ENCODE measurements around the gene TSPAN16. TPM values are rescaled to one million over a fixed set of nuclear protein-coding genes. Genes with fewer than 3 reads are reported as not detected.

TSPAN16 gene
- total and polyA plus RNA-seq, 7 experiments from 2014 or later, result not detected

GRCh38 chr19:11261971-11262839 is 33.8 kb upstream of the TSPAN16 start, which contains the start of gene DOCK6:
Gene DOCK6 (minus strand): TSS chr19:11262524. CDS start chr19:11262440, 84 bp downstream.
- no peaks in the 10 kb centered on the region for H3K4me1 ChIP-seq (ENCODE audit: control insufficient read depth in 2 of 2, insufficient read depth in 2 of 2, low read length in 2 of 2)
- H3K27ac Mint-ChIP-seq, result no peak within 1 kb of the TSS
- H3K36me3 ChIP-seq (ENCODE audit: control insufficient read depth in 2 of 3, insufficient read depth in 3 of 3, low read length in 3 of 3), result no peaks in the 10 kb centered on the region
- H3K27me3 Mint-ChIP-seq, result peaks cover 33 to 71% (median 42%) of the 10 kb centered on the region in 5 donors
- no peaks in the 10 kb centered on the region for H3K36me3 Mint-ChIP-seq
- H3K9me3 Mint-ChIP-seq, result peaks cover 0 to 4% (median 0%) of the 10 kb centered on the region in 11 donors
- H3K4me1 Mint-ChIP-seq, result peaks cover 0 to 7% (median 3%) of the 10 kb centered on the region in 7 donors
- H3K27me3 ChIP-seq (ENCODE audit: control insufficient read depth in 2 of 2, insufficient read depth in 2 of 2, low read length in 2 of 2), result peaks cover 0 to 14% of the 10 kb centered on the region in 2 donors
- ATAC-seq, result peak; percentile 64
- no peaks in the 10 kb centered on the region for H3K9me3 ChIP-seq (ENCODE audit: control insufficient read depth in 2 of 3, low read length in 3 of 3)
- intact Hi-C loops (cut with micrococcal nuclease), result no loop called here
- peak within 1 kb of the TSS; percentile 49 to 85 (median 72) for H3K4me3 Mint-ChIP-seq
- CTCF ChIA-PET, result no interaction called here
- POLR2A ChIA-PET, result no interaction called here
- DNase-seq, result peak in 1 of 9 donors; percentile 46
- H3K4me3 ChIP-seq (ENCODE audit: low read length), result no peak within 1 kb of the TSS
- no peak within 1 kb of the TSS for H3K27ac ChIP-seq (ENCODE audit: low read depth, low read length)

GRCh38 chr19:11263726-11264125 is 32.2 kb upstream of the TSPAN16 start:
- no peak for DNase-seq
- ATAC-seq, result no peak
- H3K9me3 ChIP-seq (ENCODE audit: control insufficient read depth in 2 of 3, low read length in 3 of 3), result no peaks in the 10 kb centered on the region
- no peaks in the 10 kb centered on the region for H3K4me1 ChIP-seq (ENCODE audit: control insufficient read depth in 2 of 2, insufficient read depth in 2 of 2, low read length in 2 of 2)
- peaks cover 48 to 83% (median 57%) of the 10 kb centered on the region in 5 donors for H3K27me3 Mint-ChIP-seq
- peaks cover 0 to 4% (median 0%) of the 10 kb centered on the region in 11 donors for H3K9me3 Mint-ChIP-seq
- peaks cover 0 to 14% of the 10 kb centered on the region in 2 donors for H3K27me3 ChIP-seq (ENCODE audit: control insufficient read depth in 2 of 2, insufficient read depth in 2 of 2, low read length in 2 of 2)
- H3K4me3 ChIP-seq (ENCODE audit: low read length), result no peak overlapping the region
- H3K36me3 ChIP-seq (ENCODE audit: control insufficient read depth in 2 of 3, insufficient read depth in 3 of 3, low read length in 3 of 3), result no peaks in the 10 kb centered on the region
- ChIA-PET CTCF (no interaction called here), POLR2A (interaction anchor here (0.6 kb wide), 1 partner anchor 12 kb away, joined by 4 read pairs; no protein-coding TSS in a partner anchor)
- no peak overlapping the region for H3K27ac ChIP-seq (ENCODE audit: low read depth, low read length)
- H3K27ac Mint-ChIP-seq, result no peak overlapping the region
- peaks cover 0 to 7% (median 3%) of the 10 kb centered on the region in 7 donors for H3K4me1 Mint-ChIP-seq
- intact Hi-C loops (cut with micrococcal nuclease), result no loop called here
- peak overlapping the region in 3 of 10 donors; percentile 62 to 85 (median 77) for H3K4me3 Mint-ChIP-seq
- no peaks in the 10 kb centered on the region for H3K36me3 Mint-ChIP-seq

GRCh38 chr19:11264452-11265176 is 31.3 kb upstream of the TSPAN16 start:
- POLR2A ChIA-PET, result no interaction called here
- intact Hi-C loops (cut with micrococcal nuclease), result no loop called here
- no peaks in the 10 kb centered on the region for H3K36me3 ChIP-seq (ENCODE audit: control insufficient read depth in 2 of 3, insufficient read depth in 3 of 3, low read length in 3 of 3)
- peak overlapping the region in 1 of 10 donors; percentile 85 for H3K4me3 Mint-ChIP-seq
- H3K4me1 ChIP-seq (ENCODE audit: control insufficient read depth in 2 of 2, insufficient read depth in 2 of 2, low read length in 2 of 2), result no peaks in the 10 kb centered on the region
- H3K27me3 Mint-ChIP-seq, result peaks cover 57 to 87% (median 66%) of the 10 kb centered on the region in 5 donors
- peaks cover 0 to 4% (median 0%) of the 10 kb centered on the region in 11 donors for H3K9me3 Mint-ChIP-seq
- no peak overlapping the region for H3K27ac ChIP-seq (ENCODE audit: low read depth, low read length)
- H3K36me3 Mint-ChIP-seq, result no peaks in the 10 kb centered on the region
- H3K4me3 ChIP-seq (ENCODE audit: low read length), result no peak overlapping the region
- H3K4me1 Mint-ChIP-seq, result peaks cover 3 to 7% (median 4%) of the 10 kb centered on the region in 7 donors
- no peak overlapping the region for H3K27ac Mint-ChIP-seq
- H3K27me3 ChIP-seq (ENCODE audit: control insufficient read depth in 2 of 2, insufficient read depth in 2 of 2, low read length in 2 of 2), result peaks cover 0 to 14% of the 10 kb centered on the region in 2 donors
- no peak for ATAC-seq
- CTCF ChIA-PET, result interaction anchor here (0.6 kb wide), 1 partner anchor 136 kb away, joined by 3 read pairs; no protein-coding TSS in a partner anchor
- DNase-seq, result no peak
- H3K9me3 ChIP-seq (ENCODE audit: control insufficient read depth in 2 of 3, low read length in 3 of 3), result no peaks in the 10 kb centered on the region

GRCh38 chr19:11265177-11265784 is 30.7 kb upstream of the TSPAN16 start:
- Histone ChIP-seq H3K36me3 (ENCODE audit: control insufficient read depth in 2 of 3, insufficient read depth in 3 of 3, low read length in 3 of 3) (no peaks in the 10 kb centered on the region), H3K27ac (ENCODE audit: low read depth, low read length) (no peak overlapping the region), H3K4me1 (ENCODE audit: control insufficient read depth in 2 of 2, insufficient read depth in 2 of 2, low read length in 2 of 2) (no peaks in the 10 kb centered on the region), H3K27me3 (ENCODE audit: control insufficient read depth in 2 of 2, insufficient read depth in 2 of 2, low read length in 2 of 2) (peaks cover 0 to 14% of the 10 kb centered on the region in 2 donors), H3K4me3 (ENCODE audit: low read length) (no peak overlapping the region), H3K9me3 (ENCODE audit: control insufficient read depth in 2 of 3, low read length in 3 of 3) (no peaks in the 10 kb centered on the region)
- DNase-seq, result no peak
- Mint-ChIP-seq H3K36me3 (no peaks in the 10 kb centered on the region), H3K27ac (peak overlapping the region in 1 of 9 donors; percentile 44), H3K9me3 (peaks cover 0 to 4% (median 0%) of the 10 kb centered on the region in 11 donors), H3K4me3 (peak overlapping the region in 3 of 10 donors; percentile 21 to 72 (median 46)), H3K27me3 (peaks cover 57 to 85% (median 65%) of the 10 kb centered on the region in 5 donors), H3K4me1 (peaks cover 3 to 7% (median 4%) of the 10 kb centered on the region in 7 donors)
- ChIA-PET POLR2A (no interaction called here), CTCF (no interaction called here)
- intact Hi-C loops (cut with micrococcal nuclease), result no loop called here
- no peak for ATAC-seq

GRCh38 chr19:11265785-11266236 is 30.1 kb upstream of the TSPAN16 start:
- ATAC-seq, result no peak
- POLR2A ChIA-PET, result no interaction called here
- Histone ChIP-seq H3K27ac (ENCODE audit: low read depth, low read length) (no peak overlapping the region), H3K27me3 (ENCODE audit: control insufficient read depth in 2 of 2, insufficient read depth in 2 of 2, low read length in 2 of 2) (peaks cover 0 to 14% of the 10 kb centered on the region in 2 donors), H3K36me3 (ENCODE audit: control insufficient read depth in 2 of 3, insufficient read depth in 3 of 3, low read length in 3 of 3) (no peaks in the 10 kb centered on the region), H3K4me3 (ENCODE audit: low read length) (no peak overlapping the region), H3K4me1 (ENCODE audit: control insufficient read depth in 2 of 2, insufficient read depth in 2 of 2, low read length in 2 of 2) (no peaks in the 10 kb centered on the region), H3K9me3 (ENCODE audit: control insufficient read depth in 2 of 3, low read length in 3 of 3) (no peaks in the 10 kb centered on the region)
- Mint-ChIP-seq H3K9me3 (peaks cover 0 to 3% (median 0%) of the 10 kb centered on the region in 11 donors), H3K4me1 (peaks cover 2 to 6% (median 4%) of the 10 kb centered on the region in 7 donors), H3K36me3 (no peaks in the 10 kb centered on the region), H3K27me3 (peaks cover 57 to 83% (median 64%) of the 10 kb centered on the region in 5 donors), H3K4me3 (no peak overlapping the region), H3K27ac (no peak overlapping the region)
- intact Hi-C loops (cut with micrococcal nuclease), result no loop called here
- DNase-seq, result no peak
- CTCF ChIA-PET, result no interaction called here
